H1 (cell line): ENCODE measurements around the gene PLEKHG3. TPM values are rescaled to one million over a fixed set of nuclear protein-coding genes. Genes with fewer than 3 reads are reported as not detected.

Experiments
- CTCF ChIA-PET: fragments of 300-600 bp; sonication (Branson Sonifier 250); formaldehyde crosslinking; loops from one replicate; lab custom pipeline; 2021; ENCODE audit not compliant: partially characterized antibody; lab: Charles Lee
- POLR2A ChIA-PET: fragments of 300-600 bp; sonication (Branson Sonifier 250); formaldehyde crosslinking; loops from one replicate; lab custom pipeline; 2021; ENCODE audit warnings: inconsistent platforms; ENCODE audit not compliant: partially characterized antibody; lab: Charles Lee
- DNase-seq, 2 experiments: peaks; one replicate each; pipeline versions ENCODE4 v3.0.0 to v3.0.0-alpha.2; 2010 to 2022; ENCODE audit warnings: low spot score in 2 of 2, low read depth in 1 of 2, mixed read lengths in 1 of 2
- FAIRE-seq: peaks from 2 replicates; lab custom pipeline; 2011; peaks lifted over from hg19 to GRCh38; lab: Jason Lieb, UNC
- H2AFZ ChIP-seq: 2 replicates; pipeline ENCODE4 v1.8.1; 2012; ENCODE audit warnings: low read length, inconsistent platforms
- H2AK5ac ChIP-seq: 2 replicates; pipeline ENCODE4 v1.6.1; 2013; ENCODE audit warnings: low read depth, low read length
- H2BK120ac ChIP-seq: replicated peaks from 2 replicates; pipeline ENCODE3; 2013; ENCODE audit warnings: low read depth, low read length, inconsistent platforms
- H2BK12ac ChIP-seq: 2 replicates; pipeline ENCODE4 v1.6.1; 2013; ENCODE audit warnings: low read depth, low read length
- H2BK15ac ChIP-seq: 2 replicates; pipeline ENCODE4 v1.6.1; 2013; ENCODE audit warnings: low read length
- H2BK20ac ChIP-seq: 2 replicates; pipeline ENCODE4 v1.6.1; 2013; ENCODE audit warnings: low read length
- H2BK5ac ChIP-seq: 2 replicates; pipeline ENCODE4 v1.6.1; 2013; ENCODE audit warnings: low read depth, low read length
- H3K14ac ChIP-seq: 2 replicates; pipeline ENCODE4 v1.6.1; 2013; ENCODE audit warnings: inconsistent platforms; ENCODE audit not compliant: insufficient read length
- H3K18ac ChIP-seq: 2 replicates; pipeline ENCODE4 v1.6.1; 2013; ENCODE audit warnings: low read length; ENCODE audit errors: extremely low read depth
- H3K23ac ChIP-seq: 2 replicates; pipeline ENCODE4 v1.6.1; 2013; ENCODE audit warnings: inconsistent platforms; ENCODE audit not compliant: insufficient read length
- H3K23me2 ChIP-seq: 2 replicates; pipeline ENCODE4 v1.6.1; 2013; ENCODE audit warnings: low read depth, low read length
- H3K27ac ChIP-seq: 2 replicates; pipeline ENCODE4 v1.6.1; 2011; ENCODE audit warnings: low read depth, low read length, inconsistent platforms
- H3K27me3 ChIP-seq, 4 experiments: replicated peaks in 1 of 4; 1 replicate in 1 of 4; 2 replicates in 3 of 4; pipeline versions ENCODE4 v1.6.1 to v1.8.1; 2011 to 2013; ENCODE audit warnings: low read length in 3 of 4, mild to moderate bottlenecking in 3 of 4, inconsistent platforms in 2 of 4, mixed read lengths in 2 of 4, moderate library complexity in 1 of 4; ENCODE audit not compliant: control insufficient read depth in 3 of 4, insufficient read depth in 3 of 4; ENCODE audit errors: extremely low read depth in 1 of 4
- H3K36me3 ChIP-seq, 4 experiments: 2 replicates each; pipeline versions ENCODE4 v1.6.1 to v1.8.1; 2011 to 2013; ENCODE audit warnings: mild to moderate bottlenecking in 4 of 4, low read length in 3 of 4, moderate library complexity in 2 of 4, control low read depth in 1 of 4, inconsistent platforms in 1 of 4; ENCODE audit not compliant: insufficient read depth in 4 of 4, control insufficient read depth in 2 of 4
- H3K4ac ChIP-seq: replicated peaks from 2 replicates; pipeline ENCODE3; 2013; ENCODE audit warnings: low read length, low read depth, mixed read lengths, inconsistent platforms; ENCODE audit not compliant: insufficient read length
- H3K4me1 ChIP-seq, 4 experiments: replicated peaks in 1 of 4; 1 replicate in 1 of 4; 2 replicates in 3 of 4; pipeline versions ENCODE4 v1.6.1 to v1.8.1; 2011 to 2013; ENCODE audit warnings: low read length in 3 of 4, inconsistent platforms in 2 of 4, mixed read lengths in 1 of 4; ENCODE audit not compliant: insufficient read depth in 4 of 4, control insufficient read depth in 3 of 4
- H3K4me2 ChIP-seq, 2 experiments: 2 replicates each; pipeline versions ENCODE4 v1.6.1 to v1.8.1; 2011 to 2013; ENCODE audit warnings: low read depth in 2 of 2, low read length in 2 of 2, control low read depth in 1 of 2, inconsistent platforms in 1 of 2, mild to moderate bottlenecking in 1 of 2; ENCODE audit not compliant: insufficient read depth in 1 of 2
- H3K4me3 ChIP-seq, 4 experiments: fragments of 200-600, 300-600 bp in 1 of 4; sonication (generic), shearing (Covaris generic), sonication (Bioruptor Twin) in 1 of 4; 2 replicates each; pipeline versions ENCODE4 v1.5.1 to v1.8.1; 2011 to 2016; ENCODE audit warnings: low read length in 4 of 4, low read depth in 3 of 4, control low read depth in 2 of 4, inconsistent platforms in 2 of 4, mild to moderate bottlenecking in 2 of 4, mixed read lengths in 1 of 4, moderate library complexity in 1 of 4; ENCODE audit not compliant: insufficient read depth in 2 of 4; ENCODE audit errors: extremely low read depth in 1 of 4
- H3K56ac ChIP-seq: replicated peaks from 2 replicates; pipeline ENCODE3; 2013; ENCODE audit warnings: low read depth, mild to moderate bottlenecking, mixed read lengths, low read length, inconsistent platforms; ENCODE audit not compliant: insufficient read length
- H3K79me1 ChIP-seq: 2 replicates; pipeline ENCODE4 v1.6.1; 2013; ENCODE audit warnings: low read depth, low read length, control low read depth
- H3K79me2 ChIP-seq, 2 experiments: 2 replicates each; pipeline versions ENCODE4 v1.6.1 to v1.8.1; 2012 to 2013; ENCODE audit warnings: low read length in 2 of 2, mild to moderate bottlenecking in 2 of 2, inconsistent platforms in 1 of 2; ENCODE audit not compliant: insufficient read depth in 2 of 2, control insufficient read depth in 1 of 2
- H3K9ac ChIP-seq, 4 experiments: replicated peaks in 1 of 4; 1 replicate in 1 of 4; 2 replicates in 3 of 4; pipeline versions ENCODE4 v1.6.1 to v1.8.1; 2011 to 2013; ENCODE audit warnings: low read depth in 3 of 4, low read length in 3 of 4, control low read depth in 2 of 4, mild to moderate bottlenecking in 2 of 4, moderate library complexity in 2 of 4, inconsistent platforms in 1 of 4; ENCODE audit errors: extremely low read depth in 1 of 4
- H3K9me3 ChIP-seq, 2 experiments: 2 replicates each; pipeline versions ENCODE4 v1.6.1 to v1.8.1; 2012 to 2013; ENCODE audit warnings: mild to moderate bottlenecking in 2 of 2, moderate library complexity in 2 of 2, control low read depth in 1 of 2, inconsistent platforms in 1 of 2, low read depth in 1 of 2, low read length in 1 of 2, mixed read lengths in 1 of 2; ENCODE audit not compliant: insufficient read depth in 2 of 2
- H4K20me1 ChIP-seq, 2 experiments: replicated peaks in 1 of 2; 2 replicates each; pipeline versions ENCODE3 to v1.8.1; 2011 to 2013; ENCODE audit warnings: inconsistent platforms in 2 of 2, low read length in 2 of 2, mild to moderate bottlenecking in 1 of 2; ENCODE audit not compliant: insufficient read depth in 2 of 2, control insufficient read depth in 1 of 2
- H4K5ac ChIP-seq: 2 replicates; pipeline ENCODE4 v1.6.1; 2013; ENCODE audit warnings: low read length, low read depth, mixed read lengths, inconsistent platforms; ENCODE audit not compliant: insufficient read length
- H4K8ac ChIP-seq: 2 replicates; pipeline ENCODE4 v1.8.0; 2013; ENCODE audit warnings: mild to moderate bottlenecking, moderate library complexity, low read length, inconsistent platforms; ENCODE audit not compliant: insufficient read depth; ENCODE audit errors: extremely low read depth
- H4K91ac ChIP-seq: replicated peaks from 2 replicates; pipeline ENCODE3; 2013; ENCODE audit warnings: low read length, mixed read lengths, inconsistent platforms; ENCODE audit not compliant: insufficient read length
- POU5F1 ChIP-seq: IDR thresholded peaks from 2 replicates; pipeline ENCODE4 v1.6.1; 2011; ENCODE audit warnings: low read depth, mild to moderate bottlenecking, low read length, moderate library complexity
- RAD21 ChIP-seq, 2 experiments: IDR thresholded peaks in 1 of 2; conservative IDR thresholded peaks in 1 of 2; 2 replicates each; pipeline ENCODE4 v1.6.1; 2011; ENCODE audit warnings: low read depth in 2 of 2, low read length in 2 of 2, improper control_type of control experiment in 1 of 2, inconsistent platforms in 1 of 2, mild to moderate bottlenecking in 1 of 2, moderate library complexity in 1 of 2
- ZNF274 ChIP-seq: IDR thresholded peaks from 2 replicates; pipeline ENCODE4 v1.7.0; 2012; ENCODE audit warnings: low read length, borderline replicate concordance; ENCODE audit errors: extremely low read depth
- WGBS, 2 experiments: shearing (Covaris generic) in 1 of 2; methylation state at CpG; one replicate each; pipeline versions ENCODE4 v1.1.6 to v1.1.7; 2013 to 2015; ENCODE audit warnings: low lambda C conversion rate in 2 of 2, mixed read lengths in 2 of 2, inconsistent platforms in 1 of 2, low coverage in 1 of 2, missing lambda C conversion rate in 1 of 2; ENCODE audit not compliant: insufficient replicate concordance in 2 of 2, insufficient coverage in 1 of 2, insufficient read length in 1 of 2; ENCODE audit errors: extremely low coverage in 1 of 2, missing lambda C conversion rate in 1 of 2; 5-methylcytosine and 5-hydroxymethylcytosine counted together
- polyA plus RNA-seq, 7 experiments: library from polyadenylated mRNA; depleted of rRNA in 3 of 7; stranded (reverse) in 5 of 7; unstranded in 2 of 7; fragments of >200 nt in 5 of 7; fragments of 200-250 nt in 2 of 7; gene quantifications; 1 replicate in 5 of 7; 2 replicates in 1 of 7; 4 replicates in 1 of 7; pipeline versions ENCODE4 v1.2.1 to v1.2.3, GENCODE V29; 2011 to 2013; ENCODE audit warnings: missing spikeins in 2 of 7, mixed read lengths in 2 of 7
- total RNA-seq: library from RNA; stranded (reverse); fragmentation: NEBNext Ultra II Directional; extraction: Animal tissue kit (Norgen Biotek cat#: 25700); gene quantifications from 2 replicates; pipeline ENCODE4 v1.2.1, GENCODE V29; 2021

The PLEKHG3 gene
- total and polyA plus RNA-seq, 2 of the 8 experiments (the other 6 are each of a cell fraction or from before 2014, with no cell fraction given) = 43.4 to 90.6 TPM

DNA sequence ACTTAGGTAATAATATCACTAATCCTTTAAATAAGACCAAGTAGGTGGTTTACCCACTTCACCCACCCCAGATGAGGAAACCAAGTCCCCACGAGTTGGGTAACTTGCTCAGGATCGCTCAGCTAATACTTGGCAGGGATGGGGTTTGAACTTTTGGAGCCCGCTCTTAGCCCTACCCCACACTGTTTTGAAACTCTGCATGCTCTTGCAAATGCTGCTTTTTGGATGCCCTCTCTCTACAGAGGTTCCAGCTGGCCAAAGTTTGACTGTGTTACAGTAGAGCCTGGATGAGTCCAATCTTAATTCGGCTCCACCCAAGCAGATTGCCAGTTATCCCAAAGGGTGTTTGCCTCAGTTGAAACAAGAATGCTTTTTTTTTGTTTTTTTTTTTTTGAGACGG lies 6.8 kb downstream of the PLEKHG3 start:
- Histone ChIP-seq H3K18ac (no peak overlapping the region), H3K4me2 (no peak overlapping the region), H3K36me3 (peaks cover 0 to 9% (median 0%) of the 10 kb centered on the region in 4 experiments; a peak in 2 of 8 replicates), H4K20me1 (peaks cover 9 to 18% of the 10 kb centered on the region in 2 experiments), H3K9ac (no peak overlapping the region), H3K4ac (no peak overlapping the region), H3K9me3 (peaks cover 3% of the 10 kb centered on the region in 2 experiments), H3K4me1 (peaks cover 28 to 52% (median 39%) of the 10 kb centered on the region in 4 experiments), H3K27ac (no peak overlapping the region), H4K91ac (no peak overlapping the region), H2BK15ac (no peak overlapping the region), H3K27me3 (no peaks in the 10 kb centered on the region), H2AK5ac (no peak overlapping the region), H2AFZ (no peak overlapping the region), H2BK20ac (no peak overlapping the region), H3K23ac (no peak overlapping the region), H3K23me2 (peaks cover 3% of the 10 kb centered on the region; the same call in 1 of the 2 replicates), H2BK120ac (no peak overlapping the region), H3K79me1 (peaks cover 20% of the 10 kb centered on the region), H2BK12ac (no peak overlapping the region), H4K5ac (no peak overlapping the region), H3K79me2 (peaks cover 23 to 90% of the 10 kb centered on the region in 2 experiments), H3K14ac (no peak overlapping the region), H3K4me3 (no peak overlapping the region), H3K56ac (no peak overlapping the region)
- ChIA-PET POLR2A (no interaction called here), CTCF (interaction anchor here (0.6 to 2.7 kb wide), 4 partner anchors 13 to 80 kb away, joined by 3 to 10 read pairs (median 3); no protein-coding TSS in a partner anchor)
- no peak for DNase-seq
- 95% methylated on average over 5 of the region's 5 CpGs; no CpG with 5 or more reads in 1 of the 2 experiments for WGBS, 2 experiments
- FAIRE-seq = no peak
- no peak for TF ChIP-seq POU5F1
- TF ChIP-seq RAD21 (IDR thresholded peaks at IDR 0.05 in 1 of 2, conservative IDR thresholded peaks at IDR 0.05 in 1 of 2; ENCODE audit: low read depth in 2 of 2, low read length in 2 of 2) = no peak
- TF ChIP-seq ZNF274 = no peak
- TF ChIP-seq, all 59 proteins: peak for 0
- Histone ChIP-seq H2BK5ac (no peak overlapping the region), H4K8ac (no peak overlapping the region)
